ENCODE measurements around the gene SMIM33.
"Not testable (repeated sequence)": the region's sequence is repeated elsewhere in the genome, so short reads cannot be mapped to it uniquely, and the experiment has no call there.

SMIM33 gene

GRCh38 chr5:139482050-139482889 lies 11.5 kb downstream of the SMIM33 start, which contains the start of gene STING1:
Gene STING1 (minus strand): TSS chr5:139482758. CDS start chr5:139481704, 1,054 bp downstream.
- peak; percentile 44 for DNase-seq (ENCODE audit: low read depth)

GRCh38 chr5:139482890-139483208 lies 12.0 kb downstream of the SMIM33 start:
- not testable (repeated sequence) for DNase-seq (ENCODE audit: low read depth)

GRCh38 chr5:139486201-139486600 lies 15.4 kb downstream of the SMIM33 start:
- DNase-seq (ENCODE audit: low read depth), result no peak

- DNase-seq (ENCODE audit: low read depth), result no peak
These were observed 17.5 kb downstream of the SMIM33 start for GRCh38 chr5:139488260-139488659.

- DNase-seq (ENCODE audit: low read depth), result no peak
These were observed 21.9 kb downstream of the SMIM33 start for GRCh38 chr5:139492700-139493192.

GRCh38 chr5:139494256-139494655 lies 23.5 kb downstream of the SMIM33 start:
- no peak for DNase-seq (ENCODE audit: low read depth)

- DNase-seq (ENCODE audit: low read depth), result no peak
These were observed 24.0 kb downstream of the SMIM33 start for GRCh38 chr5:139494832-139495231.

GRCh38 chr5:139495638-139496435 lies 25.0 kb downstream of the SMIM33 start:
- DNase-seq (ENCODE audit: low read depth), result no peak

GRCh38 chr5:139501381-139501780 lies 30.6 kb downstream of the SMIM33 start:
- DNase-seq (ENCODE audit: low read depth), result no peak

- not testable (repeated sequence) for DNase-seq (ENCODE audit: low read depth)
These were observed 32.4 kb downstream of the SMIM33 start for GRCh38 chr5:139503036-139503817.

GRCh38 chr5:139503879-139504278 lies 33.1 kb downstream of the SMIM33 start:
- DNase-seq (ENCODE audit: low read depth), result not testable (repeated sequence)

GRCh38 chr5:139504722-139505121 lies 33.9 kb downstream of the SMIM33 start:
- DNase-seq (ENCODE audit: low read depth), result not testable (repeated sequence)

- no peak for DNase-seq (ENCODE audit: low read depth)
These were observed 42.1 kb downstream of the SMIM33 start for GRCh38 chr5:139512786-139513390.

GRCh38 chr5:139513434-139513833 lies 42.6 kb downstream of the SMIM33 start:
- DNase-seq (ENCODE audit: low read depth), result peak; percentile 71

GRCh38 chr5:139513852-139514485 lies 43.2 kb downstream of the SMIM33 start:
- no peak for DNase-seq (ENCODE audit: low read depth)

GRCh38 chr5:139514486-139514856 lies 43.7 kb downstream of the SMIM33 start:
- DNase-seq (ENCODE audit: low read depth), result no peak

GRCh38 chr5:139517683-139518564 lies 47.1 kb downstream of the SMIM33 start:
- peak; percentile 87 for DNase-seq (ENCODE audit: low read depth)

Data from activated T-cell treated with anti-CD3 and anti-CD28 coated beads for 24 hours (primary cell).